ENCODE data around the gene ELOVL6. TPM values are rescaled to one million over a fixed set of nuclear protein-coding genes. Genes with fewer than 3 reads are reported as not detected.

The ELOVL6 gene
- total RNA-seq, 2 experiments from 2014 or later = 1.6 to 2.9 TPM

- POLR2A ChIA-PET = no interaction called here
- intact Hi-C loops (cut with DNase I, micrococcal nuclease) = no loop called here
Measured at GRCh38 chr4:110134269-110134869, 64.0 kb downstream of the ELOVL6 start.

GRCh38 chr4:110132816-110133719, 65.3 kb downstream of the ELOVL6 start:
- Histone ChIP-seq H3K27ac (ENCODE audit: low read depth in 1 of 2, low read length in 2 of 2) (no peak overlapping the region), H3K4me1 (ENCODE audit: insufficient read depth, low read length) (no peaks in the 10 kb centered on the region), H3K4me3 (ENCODE audit: low read length) (no peak overlapping the region), H3K36me3 (ENCODE audit: insufficient read depth, low read length) (no peaks in the 10 kb centered on the region), H3K9me3 (ENCODE audit: control insufficient read depth in 1 of 2, insufficient read depth in 1 of 2, low read length in 2 of 2) (no peaks in the 10 kb centered on the region), H3K27me3 (ENCODE audit: control insufficient read depth in 1 of 2, insufficient read depth in 2 of 2, low read length in 2 of 2) (no peaks in the 10 kb centered on the region)
- H3K36me3 Mint-ChIP-seq (ENCODE audit: low read depth) = no peaks in the 10 kb centered on the region
- H3K27me3 Mint-ChIP-seq = no peaks in the 10 kb centered on the region
- ATAC-seq (ENCODE audit: poor library complexity) (no peak), DNase-seq (no peak)
- CTCF ChIA-PET = no interaction called here
- H3K27ac Mint-ChIP-seq = no peak overlapping the region
- no peak for TF ChIP-seq CTCF (IDR thresholded peaks at IDR 0.05)
- no peaks in the 10 kb centered on the region for H3K4me1 Mint-ChIP-seq (ENCODE audit: low read depth)
- H3K4me3 Mint-ChIP-seq = no peak overlapping the region
- POLR2A ChIA-PET = no interaction called here
- intact Hi-C loops (cut with DNase I, micrococcal nuclease) = no loop called here
- no peaks in the 10 kb centered on the region for H3K9me3 Mint-ChIP-seq

More at GRCh38 chr4:110134269-110134869, 64.0 kb downstream of the ELOVL6 start:
- Histone ChIP-seq H3K36me3 (ENCODE audit: insufficient read depth, low read length) (no peaks in the 10 kb centered on the region), H3K27me3 (ENCODE audit: control insufficient read depth in 1 of 2, insufficient read depth in 2 of 2, low read length in 2 of 2) (no peaks in the 10 kb centered on the region), H3K4me1 (ENCODE audit: insufficient read depth, low read length) (no peaks in the 10 kb centered on the region), H3K27ac (ENCODE audit: low read depth in 1 of 2, low read length in 2 of 2) (no peak overlapping the region), H3K9me3 (ENCODE audit: control insufficient read depth in 1 of 2, insufficient read depth in 1 of 2, low read length in 2 of 2) (no peaks in the 10 kb centered on the region), H3K4me3 (ENCODE audit: low read length) (no peak overlapping the region)
- Mint-ChIP-seq H3K4me3 (no peak overlapping the region), H3K27me3 (no peaks in the 10 kb centered on the region), H3K9me3 (no peaks in the 10 kb centered on the region), H3K4me1 (ENCODE audit: low read depth) (no peaks in the 10 kb centered on the region), H3K36me3 (ENCODE audit: low read depth) (no peaks in the 10 kb centered on the region), H3K27ac (no peak overlapping the region)
- ATAC-seq (ENCODE audit: poor library complexity) (no peak), DNase-seq (no peak)
- TF ChIP-seq CTCF (IDR thresholded peaks at IDR 0.05) = no peak
- CTCF ChIA-PET = no interaction called here

GRCh38 chr4:110131916-110132315, 66.5 kb downstream of the ELOVL6 start:
- Histone ChIP-seq H3K27ac (ENCODE audit: low read depth in 1 of 2, low read length in 2 of 2) (no peak overlapping the region), H3K36me3 (ENCODE audit: insufficient read depth, low read length) (no peaks in the 10 kb centered on the region), H3K4me1 (ENCODE audit: insufficient read depth, low read length) (no peaks in the 10 kb centered on the region), H3K4me3 (ENCODE audit: low read length) (no peak overlapping the region), H3K27me3 (ENCODE audit: control insufficient read depth in 1 of 2, insufficient read depth in 2 of 2, low read length in 2 of 2) (no peaks in the 10 kb centered on the region), H3K9me3 (ENCODE audit: control insufficient read depth in 1 of 2, insufficient read depth in 1 of 2, low read length in 2 of 2) (no peaks in the 10 kb centered on the region)
- Mint-ChIP-seq H3K36me3 (ENCODE audit: low read depth) (no peaks in the 10 kb centered on the region), H3K27ac (no peak overlapping the region), H3K27me3 (no peaks in the 10 kb centered on the region), H3K4me3 (no peak overlapping the region), H3K4me1 (ENCODE audit: low read depth) (no peaks in the 10 kb centered on the region), H3K9me3 (no peaks in the 10 kb centered on the region)
- CTCF ChIA-PET = no interaction called here
- no peak for TF ChIP-seq CTCF (IDR thresholded peaks at IDR 0.05)
- DNase-seq = no peak
- intact Hi-C loops (cut with DNase I, micrococcal nuclease) = no loop called here
- POLR2A ChIA-PET = no interaction called here
- ATAC-seq (ENCODE audit: poor library complexity) = no peak
